GM12891 (cell line): ENCODE data around the gene NUP188.

Experiments
- POLR2AphosphoS5 ChIP-seq: IDR thresholded peaks from 2 replicates; pipeline ENCODE4 v1.6.1; 2011; ENCODE audit warnings: low read depth, low read length, control low read depth
- TAF1 ChIP-seq: IDR thresholded peaks from 2 replicates; pipeline ENCODE4 v1.6.1; 2011; ENCODE audit warnings: low read depth, low read length, control low read depth

GRCh38 chr9:129008469-129008965 is 61.0 kb downstream of the NUP188 start:
- no peak for TF ChIP-seq POLR2AphosphoS5
- no peak for TF ChIP-seq TAF1
